HAP-1 (cell line): ENCODE results near the gene PRMT3.
A peak's percentile ranks its signal among the peaks of the same experiment; 100 is the strongest.
"Not testable (repeated sequence)": the region's sequence is repeated elsewhere in the genome, so short reads cannot be mapped to it uniquely, and the experiment has no call there.

Experiments
- DNase-seq, 2 experiments: peaks; one replicate each; pipeline ENCODE4 v3.0.0-alpha.2; 2016 to 2020; ENCODE audit warnings: low spot score in 2 of 2
- H3K27me3 ChIP-seq: fragments of 250-450 bp; sonication (Bioruptor Pico); 2 replicates; pipeline ENCODE4 v1.5.1; 2020; ENCODE audit warnings: low read depth, mild to moderate bottlenecking, moderate library complexity
- H3K36me3 ChIP-seq: fragments of 250-450 bp; sonication (Bioruptor Pico); replicated peaks from 2 replicates; pipeline ENCODE4 v1.5.1; 2020; ENCODE audit warnings: mild to moderate bottlenecking
- H3K4me1 ChIP-seq: fragments of 250-450 bp; sonication (Bioruptor Pico); 2 replicates; pipeline ENCODE4 v1.5.1; 2020; ENCODE audit warnings: mild to moderate bottlenecking
- H3K4me3 ChIP-seq: fragments of 250-450 bp; sonication (Bioruptor Pico); 2 replicates; pipeline ENCODE4 v1.5.1; 2020; ENCODE audit warnings: mild to moderate bottlenecking, moderate library complexity
- H3K9me3 ChIP-seq: fragments of 250-450 bp; sonication (Bioruptor Pico); 2 replicates; pipeline ENCODE4 v1.5.1; 2020; ENCODE audit warnings: mild to moderate bottlenecking, moderate library complexity
- in situ Hi-C: fragments of 300-500 bp; cut with MboI; formaldehyde crosslinking; loops from 3 replicates; pipeline ENCODE4 v1.14.3; 2020; ENCODE audit warnings: low sequenced_read_pairs, inconsistent platforms, mixed read lengths

The PRMT3 gene

DNA sequence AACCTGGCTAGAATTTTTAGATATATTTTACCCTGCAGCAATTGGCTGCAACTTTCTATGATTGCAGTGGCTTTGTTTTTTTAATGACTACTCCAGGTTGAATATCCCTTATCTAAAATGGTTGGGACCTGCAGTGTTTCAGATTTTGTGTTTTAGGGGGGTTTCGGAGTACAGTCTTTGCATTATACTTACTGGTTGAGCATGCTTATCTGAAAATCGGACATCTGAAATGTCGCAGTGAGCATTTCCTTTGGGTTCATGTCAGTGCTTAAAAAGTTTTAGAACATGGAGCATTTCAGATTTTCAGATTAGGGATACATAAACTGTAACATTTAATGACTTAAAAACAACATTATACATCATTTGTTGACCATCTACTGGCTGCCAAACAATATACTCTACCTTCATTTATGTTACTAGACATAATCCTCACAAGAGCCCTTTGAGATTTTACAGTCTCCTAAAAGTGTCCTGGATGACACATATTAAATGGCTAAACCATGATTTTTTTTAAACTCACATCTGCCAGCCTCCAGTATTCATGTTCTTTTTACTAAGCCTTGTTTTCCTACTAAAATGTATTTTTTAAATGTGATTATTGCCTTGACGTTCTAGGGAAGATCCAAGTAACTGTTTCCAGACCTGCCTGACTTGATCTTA lies 66.3 kb downstream of the PRMT3 start:
- H3K27me3 ChIP-seq, result no peaks in the 10 kb centered on the region
- peaks cover 14% of the 10 kb centered on the region for H3K36me3 ChIP-seq
- H3K4me3 ChIP-seq, result no peak overlapping the region
- H3K4me1 ChIP-seq, result peaks cover 21% of the 10 kb centered on the region
- in situ Hi-C loops, result no loop called here
- no peaks in the 10 kb centered on the region for H3K9me3 ChIP-seq
- no peak for DNase-seq

- peaks cover 14% of the 10 kb centered on the region for H3K36me3 ChIP-seq
- no peak overlapping the region for H3K4me3 ChIP-seq
- peaks cover 8% of the 10 kb centered on the region for H3K4me1 ChIP-seq
- in situ Hi-C loops, result no loop called here
- no peaks in the 10 kb centered on the region for H3K9me3 ChIP-seq
- H3K27me3 ChIP-seq, result no peaks in the 10 kb centered on the region
- DNase-seq, result no peak
Observed at GRCh38 chr11:20457001-20457799, 69.7 kb downstream of the PRMT3 start.

DNA sequence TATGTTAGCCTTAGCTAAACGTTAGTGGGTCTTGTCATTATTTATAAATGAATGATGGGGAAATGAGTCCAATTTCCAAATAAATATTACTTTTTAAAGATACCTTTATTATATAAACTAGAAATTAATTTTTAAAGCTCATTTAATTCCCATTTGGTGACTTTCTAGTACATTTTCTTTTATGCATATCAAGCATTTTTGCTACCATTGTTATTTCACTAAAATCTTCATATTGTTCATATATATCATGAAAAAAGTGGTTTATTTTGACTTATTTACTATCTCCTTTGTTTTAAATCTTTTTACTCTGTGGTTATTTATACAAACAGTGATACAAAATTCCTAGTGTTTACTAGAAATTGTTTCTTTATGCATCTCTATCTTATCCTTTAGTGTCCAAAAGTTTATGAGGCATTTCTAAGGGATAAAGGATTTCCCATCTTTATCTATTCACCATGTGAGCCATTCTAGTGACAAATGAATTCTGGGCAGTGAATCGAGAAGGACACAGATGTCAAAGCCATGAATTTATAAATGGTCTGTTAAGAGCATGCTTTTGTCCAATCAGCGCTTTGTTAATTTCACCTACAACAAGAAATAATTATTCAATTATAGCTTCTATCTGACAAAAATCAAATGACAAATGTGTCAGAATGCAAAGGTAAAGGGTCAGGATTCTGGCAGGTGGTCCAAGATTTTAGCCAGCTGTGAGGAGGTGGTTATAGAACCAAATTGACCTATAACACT lies 70.6 kb downstream of the PRMT3 start:
- no peak for DNase-seq
- 0 out of 2 replicates have a peak, but pooled peaks cover 2% of the 10 kb centered on the region for H3K4me1 ChIP-seq
- no peaks in the 10 kb centered on the region for H3K9me3 ChIP-seq
- no peak overlapping the region for H3K4me3 ChIP-seq
- H3K36me3 ChIP-seq, result peaks cover 11% of the 10 kb centered on the region
- H3K27me3 ChIP-seq, result no peaks in the 10 kb centered on the region
- in situ Hi-C loops, result no loop called here

DNA sequence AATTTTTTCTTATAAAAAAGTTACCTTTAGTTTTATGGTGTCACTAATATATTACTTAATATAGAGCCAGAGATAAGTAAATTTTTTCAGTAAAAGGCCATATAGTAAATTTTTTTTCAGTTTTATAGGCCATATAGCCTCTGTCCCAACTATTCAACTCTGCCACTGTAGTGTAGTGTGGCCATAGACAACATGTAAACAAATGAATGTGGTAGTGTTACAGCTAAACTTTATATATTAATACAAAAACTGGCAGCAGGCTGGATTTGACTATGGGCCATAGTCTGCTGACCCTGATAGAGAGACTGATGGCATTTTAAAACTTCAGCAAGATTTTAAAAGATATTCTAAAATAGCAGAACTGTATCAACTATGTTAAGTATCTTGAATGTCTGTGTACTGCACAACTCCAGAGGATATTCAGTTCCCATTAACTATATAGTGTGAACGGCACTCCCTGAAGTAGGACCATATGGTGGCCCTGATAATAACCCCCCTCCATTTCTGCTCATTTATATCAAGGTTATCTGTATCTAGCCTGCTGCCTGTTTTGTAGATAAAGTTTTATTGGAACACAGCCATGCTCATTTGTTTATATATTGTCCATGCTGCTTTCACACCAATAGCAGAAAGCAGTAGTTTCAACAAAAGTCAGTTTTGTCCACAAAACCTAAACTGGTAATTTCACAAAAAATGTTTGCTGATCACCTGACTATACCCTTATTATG lies 71.6 kb downstream of the PRMT3 start:
- no peak for DNase-seq
- Histone ChIP-seq H3K9me3 (no peaks in the 10 kb centered on the region), H3K4me1 (0 out of 2 replicates have a peak, but pooled peaks cover 2% of the 10 kb centered on the region), H3K27me3 (no peaks in the 10 kb centered on the region), H3K36me3 (peaks cover 5% of the 10 kb centered on the region; the same call in 1 of the 2 replicates), H3K4me3 (no peak overlapping the region)
- in situ Hi-C loops, result no loop called here

- H3K27me3 ChIP-seq, result no peaks in the 10 kb centered on the region
- no peak overlapping the region for H3K4me3 ChIP-seq
- in situ Hi-C loops, result no loop called here
- no peaks in the 10 kb centered on the region for H3K9me3 ChIP-seq
- DNase-seq, result no peak
- peaks cover 6% of the 10 kb centered on the region; the same call in 1 of the 2 replicates for H3K36me3 ChIP-seq
- 0 out of 2 replicates have a peak, but pooled peaks cover 2% of the 10 kb centered on the region for H3K4me1 ChIP-seq
Observed at GRCh38 chr11:20459865-20460264, 72.3 kb downstream of the PRMT3 start.

DNA sequence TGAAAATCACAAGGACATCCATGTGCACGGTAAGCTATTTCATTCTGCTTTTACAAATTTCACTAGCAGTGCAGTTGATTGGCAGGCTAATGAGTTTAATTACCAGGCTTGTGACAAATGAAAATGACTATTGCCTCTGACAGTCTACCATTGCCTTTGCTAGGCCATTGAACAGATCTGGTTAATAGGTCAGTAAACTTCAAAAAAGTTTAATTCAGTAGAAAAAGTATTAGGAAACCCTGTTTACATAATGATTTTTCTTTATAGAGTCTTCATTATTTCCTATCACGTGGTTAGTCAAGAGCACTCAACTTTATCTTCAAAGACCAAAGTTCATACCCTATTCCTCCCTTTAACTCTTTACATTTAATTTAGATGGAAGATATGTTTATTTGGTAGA lies 77.0 kb downstream of the PRMT3 start:
- no peak for DNase-seq
- peaks cover 6% of the 10 kb centered on the region; the same call in 1 of the 2 replicates for H3K36me3 ChIP-seq
- in situ Hi-C loops, result no loop called here

GRCh38 chr11:20467487-20468185 lies 80.1 kb downstream of the PRMT3 start:
- Histone ChIP-seq H3K4me1 (peaks cover 12% of the 10 kb centered on the region), H3K4me3 (no peak overlapping the region), H3K36me3 (peaks cover 4% of the 10 kb centered on the region; the same call in 1 of the 2 replicates), H3K27me3 (no peaks in the 10 kb centered on the region), H3K9me3 (no peaks in the 10 kb centered on the region)
- in situ Hi-C loops, result no loop called here
- DNase-seq, result peak; percentile 28 to 56

More for the DNA sequence above, 77.0 kb downstream of the PRMT3 start:
- H3K9me3 ChIP-seq, result no peaks in the 10 kb centered on the region
- H3K4me3 ChIP-seq, result no peak overlapping the region
- H3K4me1 ChIP-seq, result peaks cover 14% of the 10 kb centered on the region
- H3K27me3 ChIP-seq, result no peaks in the 10 kb centered on the region

GRCh38 chr11:20470348-20470747 lies 82.8 kb downstream of the PRMT3 start:
- Histone ChIP-seq H3K4me1 (peaks cover 26% of the 10 kb centered on the region), H3K9me3 (no peaks in the 10 kb centered on the region), H3K4me3 (no peak overlapping the region), H3K36me3 (no peaks in the 10 kb centered on the region), H3K27me3 (no peaks in the 10 kb centered on the region)
- no peak for DNase-seq
- in situ Hi-C loops, result no loop called here

DNA sequence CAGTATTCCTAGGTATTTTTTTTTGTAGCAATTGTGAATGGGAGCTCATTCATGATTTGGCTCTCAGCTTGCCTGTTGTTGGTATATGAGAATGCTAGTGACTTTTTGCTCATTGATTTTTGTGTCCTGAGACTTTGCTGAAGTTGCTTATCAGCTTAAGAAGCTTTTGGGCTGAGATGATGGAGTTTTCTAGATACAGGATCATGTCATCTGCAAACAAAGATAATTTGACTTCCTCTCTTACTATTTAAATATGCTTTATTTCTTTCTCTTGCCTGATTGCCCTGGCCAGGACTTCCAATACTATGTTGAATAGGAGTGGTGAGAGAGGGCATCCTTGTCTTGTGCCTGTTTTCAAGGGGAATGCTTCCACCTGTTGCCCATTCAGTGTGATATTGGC lies 84.4 kb downstream of the PRMT3 start:
- in situ Hi-C loops, DNase-seq, H3K9me3 ChIP-seq, H3K4me3 ChIP-seq, H3K36me3 ChIP-seq, H3K27me3 ChIP-seq: not testable (repeated sequence)
- H3K4me1 ChIP-seq, result peaks cover 35% of the 10 kb centered on the region

GRCh38 chr11:20474176-20474881 lies 86.8 kb downstream of the PRMT3 start:
- peaks cover 23% of the 10 kb centered on the region for H3K4me1 ChIP-seq
- no peaks in the 10 kb centered on the region for H3K9me3 ChIP-seq
- no peaks in the 10 kb centered on the region for H3K27me3 ChIP-seq
- in situ Hi-C loops, result no loop called here
- no peak overlapping the region; the same call in 1 of the 2 replicates for H3K4me3 ChIP-seq
- no peaks in the 10 kb centered on the region for H3K36me3 ChIP-seq
- DNase-seq, result peak; percentile 76 to 92

- Histone ChIP-seq H3K36me3 (no peaks in the 10 kb centered on the region), H3K4me1 (peaks cover 23% of the 10 kb centered on the region), H3K9me3 (no peaks in the 10 kb centered on the region), H3K4me3 (no peak overlapping the region), H3K27me3 (no peaks in the 10 kb centered on the region)
- peak in 1 of 2 experiments; percentile 62 for DNase-seq
- in situ Hi-C loops, result no loop called here
Observed at GRCh38 chr11:20474882-20475517, 87.5 kb downstream of the PRMT3 start.
